GM19328 (cell line): ENCODE data around the gene POF1B.
"Not testable (repeated sequence)": the region's sequence is repeated elsewhere in the genome, so short reads cannot be mapped to it uniquely, and the experiment has no call there.

Source experiments
- ATAC-seq: cut with Tn5 transposase; IDR thresholded peaks from one replicate; pipeline ENCODE4 v1.9.1; 2021; ENCODE audit warnings: mild to moderate bottlenecking, moderate library complexity; ENCODE audit not compliant: unreplicated experiment

The POF1B gene

GRCh38 chrX:85379174-85379907, at the start of gene POF1B:
Gene POF1B, minus strand, starts transcription at chrX:85379665. Its CDS starts 211 bp downstream, at chrX:85379454.
- peak; percentile 73 for ATAC-seq

GRCh38 chrX:85429066-85429465, 49.6 kb upstream of the POF1B start:
- no peak for ATAC-seq

- no peak for ATAC-seq
These were observed 39.8 kb upstream of the POF1B start for GRCh38 chrX:85419293-85419692.

- ATAC-seq, result no peak
These were observed 12.4 kb upstream of the POF1B start for GRCh38 chrX:85391878-85392238.

GRCh38 chrX:85391185-85391877, 11.9 kb upstream of the POF1B start:
- no peak for ATAC-seq

DNA sequence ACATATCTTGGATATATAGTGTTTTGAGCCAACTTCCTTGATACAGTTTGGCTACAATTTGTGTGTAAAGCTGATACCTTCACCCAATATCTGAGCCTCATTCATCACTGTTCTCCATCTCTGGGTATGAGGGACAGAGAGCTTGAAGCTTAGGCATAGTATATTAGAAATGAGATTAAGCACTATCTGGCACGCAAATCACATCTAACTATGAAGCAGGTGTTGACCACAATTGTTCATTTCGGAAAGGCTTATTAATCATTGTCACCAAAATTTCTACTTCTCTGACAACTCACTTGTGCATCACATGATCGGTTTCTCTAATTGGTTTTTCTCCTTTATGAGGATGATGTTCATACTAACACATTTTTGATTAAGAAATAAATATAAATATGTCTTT, 2.1 kb upstream of the POF1B start:
- no peak for ATAC-seq

GRCh38 chrX:85378461-85378860, 1.0 kb downstream of the POF1B start:
- ATAC-seq, result no peak

- ATAC-seq, result no peak
These were observed 4.1 kb downstream of the POF1B start for GRCh38 chrX:85375333-85375738.

- ATAC-seq, result no peak
These were observed 14.0 kb downstream of the POF1B start for GRCh38 chrX:85365370-85365995.

GRCh38 chrX:85359051-85359450, 20.4 kb downstream of the POF1B start:
- no peak for ATAC-seq

DNA sequence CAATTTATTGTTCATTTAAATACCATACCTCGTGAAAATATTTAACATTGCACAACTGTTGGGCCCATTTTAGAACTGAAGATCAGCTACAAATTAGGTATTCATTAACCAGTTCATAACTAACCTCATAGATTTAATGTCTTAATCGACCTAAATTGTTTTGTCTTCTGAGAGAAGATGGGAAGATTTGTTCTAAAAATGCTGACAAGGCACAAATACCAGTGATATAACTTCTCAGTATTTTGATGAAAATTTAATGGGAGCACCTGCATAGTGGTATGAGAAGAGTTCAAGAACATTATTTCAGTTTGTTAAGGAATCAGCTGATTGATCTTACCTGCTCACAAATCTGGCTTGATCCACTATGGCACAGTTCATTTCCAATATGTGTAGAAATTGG, 33.9 kb downstream of the POF1B start:
- no peak for ATAC-seq

GRCh38 chrX:85327060-85327333, 52.5 kb downstream of the POF1B start:
- ATAC-seq, result no peak

GRCh38 chrX:85326234-85327059, 53.0 kb downstream of the POF1B start:
- no peak for ATAC-seq

DNA sequence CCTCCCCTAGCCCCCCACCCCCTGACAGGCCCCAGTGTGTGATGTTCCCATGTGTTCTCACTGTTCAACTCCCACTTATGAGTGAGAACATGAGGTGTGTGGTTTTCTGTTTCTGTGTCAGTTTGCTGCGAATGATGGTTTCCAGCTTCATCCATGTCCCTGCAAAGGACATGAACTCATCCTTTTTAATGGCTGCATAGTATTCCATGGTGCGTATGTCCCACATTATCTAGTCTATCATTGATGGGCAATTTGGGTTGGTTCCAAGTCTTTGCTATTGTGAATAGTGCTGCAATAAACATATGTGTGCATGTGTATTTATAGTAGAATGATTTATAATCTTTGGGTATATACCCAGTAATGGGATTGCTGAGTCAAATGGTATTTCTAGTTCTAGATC, 68.1 kb downstream of the POF1B start:
- not testable (repeated sequence) for ATAC-seq

GRCh38 chrX:85309717-85310116, 69.7 kb downstream of the POF1B start:
- no peak for ATAC-seq

DNA sequence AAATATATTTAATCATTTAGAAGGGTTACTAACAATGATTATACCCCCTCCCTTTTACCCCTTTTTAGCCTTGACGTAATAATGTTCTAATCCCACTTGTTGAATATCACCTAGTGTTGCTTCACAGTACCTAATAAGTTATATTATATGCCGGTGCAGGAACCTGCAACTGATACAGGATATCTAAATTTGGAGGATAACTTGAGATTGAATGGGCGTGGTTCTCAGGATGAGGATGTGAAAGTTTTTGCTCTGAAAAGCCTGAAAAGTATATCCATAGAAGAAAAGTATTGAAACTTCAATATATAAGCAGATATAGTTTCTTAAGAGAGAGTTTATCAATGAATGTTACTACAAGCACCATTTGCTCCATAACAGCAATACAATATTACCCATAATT, 75.9 kb downstream of the POF1B start:
- peak; percentile 75 for ATAC-seq

- ATAC-seq, result no peak
These were observed 90.3 kb downstream of the POF1B start for GRCh38 chrX:85288992-85289723.

GRCh38 chrX:85285286-85285685, 94.2 kb downstream of the POF1B start:
- ATAC-seq, result not testable (repeated sequence)

DNA sequence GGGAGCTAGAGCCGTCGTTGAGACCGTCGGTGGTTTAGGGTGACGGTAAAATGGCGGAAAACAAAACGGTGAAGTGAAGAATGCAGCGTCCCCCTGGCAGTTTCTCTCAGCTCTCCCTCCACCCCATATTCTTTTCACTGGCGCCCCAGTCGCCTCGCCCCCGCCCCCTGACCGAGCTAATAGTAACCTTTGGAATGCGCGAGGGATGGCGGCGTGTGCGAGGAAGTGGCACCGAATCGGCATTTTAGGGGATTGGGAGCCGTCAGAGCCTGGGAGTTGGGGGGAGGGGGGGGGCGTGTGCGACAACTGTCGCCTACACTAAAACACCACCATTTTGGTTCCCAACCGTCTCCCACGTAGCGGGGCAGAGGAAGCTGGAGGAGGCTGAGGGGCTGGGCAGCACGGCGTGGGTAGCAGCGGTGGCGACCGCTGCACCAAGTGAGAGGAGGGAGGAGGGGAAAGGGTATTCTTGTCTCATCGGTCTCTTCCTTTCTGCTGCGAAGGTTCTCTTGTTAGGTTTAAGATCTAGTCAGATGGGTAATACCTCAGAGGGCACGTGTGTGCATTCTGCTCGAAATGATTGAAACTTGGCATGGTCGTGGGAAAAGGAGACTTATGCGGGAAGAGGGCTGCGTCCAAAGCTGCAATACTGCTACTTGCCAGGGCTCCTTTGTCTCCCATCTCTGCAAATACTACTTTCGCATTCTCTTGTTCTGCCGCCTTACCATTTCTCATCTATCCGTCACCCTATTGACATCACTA, 134.8 kb downstream of the POF1B start:
- peak; percentile 38 for ATAC-seq
